ENCODE measurements around the gene PLIN4. TPM values are rescaled to one million over a fixed set of nuclear protein-coding genes. Genes with fewer than 3 reads are reported as not detected.

PLIN4 gene
- total and polyA plus RNA-seq, 2 experiments from 2014 or later, result 0.42 to 0.81 TPM

DNA sequence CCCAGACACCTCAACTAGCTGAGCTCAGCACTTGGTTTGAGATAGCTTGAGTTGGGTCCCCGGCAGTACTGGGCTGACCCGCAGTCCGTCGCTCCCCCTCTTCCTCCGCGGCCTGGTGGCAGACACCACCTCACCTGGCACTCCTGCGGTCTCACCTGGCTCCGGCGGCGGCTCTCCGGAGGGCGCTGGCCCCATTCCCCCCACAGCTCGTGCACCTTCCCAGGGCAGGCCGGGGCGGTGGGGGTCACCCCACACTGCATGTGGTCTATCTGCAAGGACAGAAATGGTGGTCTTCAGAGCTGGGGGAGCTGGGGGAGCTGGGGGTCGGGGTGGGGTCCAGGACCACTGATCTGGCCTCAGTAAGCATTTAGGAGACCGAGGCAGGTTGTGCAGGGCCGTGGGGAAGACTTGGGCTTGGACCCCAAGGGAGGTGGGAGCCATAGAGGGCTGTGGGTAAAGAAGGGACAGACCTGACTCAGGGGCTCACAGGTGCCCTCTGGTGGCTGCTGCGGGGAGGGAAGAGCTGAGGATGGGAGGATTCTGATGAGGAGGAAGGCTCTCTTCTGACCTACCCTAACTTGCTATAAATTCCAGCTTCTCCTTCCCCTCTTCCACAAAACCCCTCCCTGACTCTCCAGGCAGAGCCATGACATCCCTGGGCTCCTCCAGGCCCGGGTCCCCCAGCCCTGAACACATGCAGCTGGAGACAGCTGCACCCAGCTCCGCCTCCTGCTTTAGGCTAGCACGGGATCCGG is 6.7 kb upstream of the PLIN4 start:
- H3K4me1 ChIP-seq (ENCODE audit: low read depth), result no peaks in the 10 kb centered on the region
- no peak overlapping the region for H3K4me3 ChIP-seq
- TF ChIP-seq, protein P1, sequence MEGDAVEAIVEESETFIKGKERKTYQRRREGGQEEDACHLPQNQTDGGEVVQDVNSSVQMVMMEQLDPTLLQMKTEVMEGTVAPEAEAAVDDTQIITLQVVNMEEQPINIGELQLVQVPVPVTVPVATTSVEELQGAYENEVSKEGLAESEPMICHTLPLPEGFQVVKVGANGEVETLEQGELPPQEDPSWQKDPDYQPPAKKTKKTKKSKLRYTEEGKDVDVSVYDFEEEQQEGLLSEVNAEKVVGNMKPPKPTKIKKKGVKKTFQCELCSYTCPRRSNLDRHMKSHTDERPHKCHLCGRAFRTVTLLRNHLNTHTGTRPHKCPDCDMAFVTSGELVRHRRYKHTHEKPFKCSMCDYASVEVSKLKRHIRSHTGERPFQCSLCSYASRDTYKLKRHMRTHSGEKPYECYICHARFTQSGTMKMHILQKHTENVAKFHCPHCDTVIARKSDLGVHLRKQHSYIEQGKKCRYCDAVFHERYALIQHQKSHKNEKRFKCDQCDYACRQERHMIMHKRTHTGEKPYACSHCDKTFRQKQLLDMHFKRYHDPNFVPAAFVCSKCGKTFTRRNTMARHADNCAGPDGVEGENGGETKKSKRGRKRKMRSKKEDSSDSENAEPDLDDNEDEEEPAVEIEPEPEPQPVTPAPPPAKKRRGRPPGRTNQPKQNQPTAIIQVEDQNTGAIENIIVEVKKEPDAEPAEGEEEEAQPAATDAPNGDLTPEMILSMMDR (IDR thresholded peaks at IDR 0.05; ENCODE audit: low read depth, low read length), result peak; percentile 81
- DNase-seq (ENCODE audit: low read depth in 1 of 2, low spot score in 1 of 2), result peak; percentile 53 to 61
- H3K36me3 ChIP-seq, result no peaks in the 10 kb centered on the region
- H3K27ac ChIP-seq, result no peak overlapping the region
- no peaks in the 10 kb centered on the region for H3K9me3 ChIP-seq (ENCODE audit: low read depth)
- H3K27me3 ChIP-seq, result no peaks in the 10 kb centered on the region

DNA sequence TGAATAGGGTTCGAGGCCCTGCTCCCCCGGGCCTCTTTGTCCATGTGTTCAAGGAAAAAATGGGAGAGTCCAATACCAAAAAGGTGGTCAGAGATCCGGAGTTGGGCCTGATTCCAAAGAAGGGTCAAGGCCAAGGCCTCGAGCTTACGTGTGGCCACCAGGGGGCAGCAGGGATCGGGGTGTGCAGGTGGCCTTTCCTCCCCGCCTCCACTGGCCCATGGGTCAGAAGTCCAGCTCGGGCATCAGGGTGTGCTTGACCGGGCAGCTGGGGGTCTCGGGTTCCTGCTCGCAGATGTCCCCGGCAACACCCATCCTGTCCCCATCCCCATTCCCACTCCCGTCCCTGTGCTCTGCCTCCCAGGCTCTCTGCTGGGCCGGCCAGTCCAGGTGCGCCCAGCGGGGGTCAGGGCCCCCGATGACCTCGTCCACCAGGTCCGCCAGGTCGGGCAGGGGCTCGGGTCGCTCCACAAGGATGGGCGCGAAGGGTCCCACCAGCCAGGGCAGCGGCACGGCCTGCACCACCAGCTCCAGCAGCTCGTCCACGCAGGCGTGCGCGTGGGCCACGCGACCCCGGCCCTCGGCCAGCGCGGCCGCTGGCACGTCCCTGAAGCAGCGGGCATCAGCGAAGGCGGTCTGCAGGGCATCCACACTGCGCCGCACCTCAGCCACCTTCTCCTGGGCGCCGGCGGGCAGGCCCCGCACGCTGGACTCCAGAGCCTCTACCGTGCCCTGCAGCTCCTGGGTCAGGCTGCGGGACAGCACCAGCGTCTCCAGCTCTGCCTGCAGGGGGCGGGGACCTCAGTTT is 5.2 kb upstream of the PLIN4 start:
- H3K27ac ChIP-seq, result no peak overlapping the region
- H3K9me3 ChIP-seq (ENCODE audit: low read depth), result no peaks in the 10 kb centered on the region
- TF ChIP-seq, protein P1 (IDR thresholded peaks at IDR 0.05; ENCODE audit: low read depth, low read length), result peak; percentile 84
- H3K36me3 ChIP-seq, result no peaks in the 10 kb centered on the region
- H3K4me3 ChIP-seq, result no peak overlapping the region
- H3K4me1 ChIP-seq (ENCODE audit: low read depth), result no peaks in the 10 kb centered on the region
- peak; percentile 63 to 70 for DNase-seq (ENCODE audit: low read depth in 1 of 2, low spot score in 1 of 2)
- H3K27me3 ChIP-seq, result no peaks in the 10 kb centered on the region

DNA sequence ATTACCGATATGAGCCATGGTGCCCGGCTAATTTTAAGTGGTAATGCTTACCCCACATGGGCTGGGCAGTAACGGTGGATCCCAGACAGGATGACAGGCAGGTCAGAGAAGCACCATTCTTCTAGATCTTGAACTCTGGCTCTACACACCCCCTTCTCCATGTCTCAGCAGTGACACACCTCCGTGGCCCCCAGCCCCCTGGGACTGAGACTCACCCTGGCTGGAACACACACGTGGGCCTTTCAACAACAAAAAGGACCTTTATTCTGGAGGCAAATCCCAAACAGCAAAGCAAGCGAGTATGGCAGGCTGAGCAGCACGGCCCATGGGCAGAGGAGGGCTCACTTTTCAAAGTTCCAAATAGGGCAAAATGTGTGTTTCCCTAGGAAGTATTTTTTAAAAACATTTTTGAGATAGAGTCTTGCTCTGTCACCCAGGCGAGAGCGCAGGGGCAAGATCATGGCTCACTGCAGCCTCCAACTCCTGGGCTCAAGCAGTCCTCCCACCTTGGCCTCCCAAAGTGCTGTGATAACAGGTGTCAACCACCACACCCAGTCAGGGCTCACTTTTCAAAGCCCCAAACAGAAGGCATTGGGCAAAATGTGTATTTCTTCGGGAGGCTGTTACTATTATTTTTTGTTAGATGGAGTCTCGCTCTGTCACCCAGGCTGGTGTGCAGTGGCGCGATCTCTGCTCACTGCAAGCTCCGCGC is 4.2 kb upstream of the PLIN4 start:
- no peak for DNase-seq (ENCODE audit: low read depth in 1 of 2, low spot score in 1 of 2)
- Histone ChIP-seq H3K27me3 (no peaks in the 10 kb centered on the region), H3K4me1 (ENCODE audit: low read depth) (no peaks in the 10 kb centered on the region), H3K27ac (no peak overlapping the region), H3K36me3 (no peaks in the 10 kb centered on the region), H3K4me3 (no peak overlapping the region), H3K9me3 (ENCODE audit: low read depth) (no peaks in the 10 kb centered on the region)
- TF ChIP-seq, protein P1 (IDR thresholded peaks at IDR 0.05; ENCODE audit: low read depth, low read length), result no peak

DNA sequence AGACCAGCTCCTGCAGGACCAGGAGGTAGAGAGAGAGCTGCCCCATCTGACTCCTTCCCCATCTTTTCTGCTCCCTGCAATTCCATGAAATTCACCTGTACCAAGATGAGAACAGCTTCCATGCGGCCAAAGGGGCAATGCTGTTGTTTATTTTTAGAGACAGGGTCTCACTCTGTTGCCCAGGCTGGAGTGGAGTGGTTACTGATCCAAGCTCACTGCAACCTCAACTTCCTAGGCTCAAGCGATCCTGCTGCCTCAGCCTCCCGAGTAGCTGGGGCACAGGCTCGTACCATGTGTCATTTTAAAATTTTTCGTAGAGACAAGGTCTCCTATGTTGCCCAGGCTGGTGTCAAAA is 3.6 kb upstream of the PLIN4 start:
- H3K36me3 ChIP-seq, result no peaks in the 10 kb centered on the region
- no peak overlapping the region for H3K4me3 ChIP-seq
- TF ChIP-seq, protein P1 (IDR thresholded peaks at IDR 0.05; ENCODE audit: low read depth, low read length), result no peak
- no peaks in the 10 kb centered on the region for H3K4me1 ChIP-seq (ENCODE audit: low read depth)
- DNase-seq (ENCODE audit: low read depth in 1 of 2, low spot score in 1 of 2), result no peak
- H3K9me3 ChIP-seq (ENCODE audit: low read depth), result no peaks in the 10 kb centered on the region
- no peaks in the 10 kb centered on the region for H3K27me3 ChIP-seq
- no peak overlapping the region for H3K27ac ChIP-seq

DNA sequence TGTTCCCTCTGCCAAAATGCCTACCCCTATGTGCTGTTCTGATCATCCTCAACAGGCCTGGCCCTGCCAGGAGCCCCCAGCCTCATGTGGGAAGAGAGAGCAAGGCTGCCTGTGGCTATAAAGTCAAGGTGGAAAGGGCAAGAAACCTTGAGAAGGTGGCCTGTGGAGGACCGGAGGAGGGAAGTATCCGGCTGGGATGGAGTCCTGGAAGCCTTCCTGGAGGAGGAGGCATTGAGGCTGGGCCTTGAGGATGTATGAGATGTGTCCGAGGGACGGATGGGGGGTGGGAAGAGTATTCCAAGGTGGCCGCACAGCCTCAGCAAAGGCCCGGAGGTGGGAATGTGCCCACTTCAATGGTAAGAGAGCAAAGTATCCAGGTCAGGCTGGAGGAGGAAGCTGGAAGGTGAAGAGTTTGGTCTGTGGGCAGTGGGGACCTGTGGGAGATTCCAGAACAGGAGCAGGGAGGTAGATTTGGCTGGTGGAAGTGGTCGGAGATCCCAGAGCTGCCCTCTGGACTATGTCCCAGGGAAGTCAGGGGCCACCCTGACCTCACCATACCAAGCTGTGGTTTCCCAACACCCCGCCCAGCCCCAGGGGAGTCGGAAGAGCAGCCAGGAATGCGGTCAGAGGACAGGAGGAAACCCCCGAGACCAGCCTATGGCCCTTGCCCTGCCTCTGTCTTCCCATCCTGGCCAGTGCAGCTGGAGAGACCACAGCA is 3.0 kb upstream of the PLIN4 start:
- H3K4me1 ChIP-seq (ENCODE audit: low read depth), result no peaks in the 10 kb centered on the region
- H3K27ac ChIP-seq, result no peak overlapping the region
- no peak overlapping the region for H3K4me3 ChIP-seq
- no peaks in the 10 kb centered on the region for H3K27me3 ChIP-seq
- H3K36me3 ChIP-seq, result no peaks in the 10 kb centered on the region
- H3K9me3 ChIP-seq (ENCODE audit: low read depth), result no peaks in the 10 kb centered on the region
- TF ChIP-seq, protein P1 (IDR thresholded peaks at IDR 0.05; ENCODE audit: low read depth, low read length), result no peak
- peak in 1 of 2 donors; percentile 35 for DNase-seq (ENCODE audit: low read depth in 1 of 2, low spot score in 1 of 2)

Measured in cardiac muscle cell (in vitro differentiated cells and primary cell).